ENCODE measurements around the gene HHATL. TPM values are rescaled to one million over a fixed set of nuclear protein-coding genes. Genes with fewer than 3 reads are reported as not detected.

Gene HHATL
- total RNA-seq, 1 experiment from 2014 or later, result not detected

GRCh38 chr3:42655331-42655888, 47.2 kb downstream of the HHATL start:
- Histone ChIP-seq H3K27me3 (replicated peaks; ENCODE audit: control insufficient read depth, insufficient read depth, low read length) (no peaks in the 10 kb centered on the region), H3K4me1 (peaks cover 19% of the 10 kb centered on the region), H3K4me3 (ENCODE audit: low read depth, low read length) (no peak overlapping the region; the same call in 1 of the 2 replicates), H3K36me3 (ENCODE audit: control insufficient read depth, insufficient read depth, low read length) (no peaks in the 10 kb centered on the region; the same call in 1 of the 2 replicates), H3K9me3 (no peaks in the 10 kb centered on the region)
- DNase-seq, result no peak
- CTCF ChIA-PET, result no interaction called here
- Mint-ChIP-seq H3K27ac (ENCODE audit: unreplicated experiment) (no peak overlapping the region), H3K36me3 (ENCODE audit: insufficient read depth, unreplicated experiment) (peaks cover 24% of the 10 kb centered on the region), H3K27me3 (ENCODE audit: insufficient read depth, unreplicated experiment) (no peaks in the 10 kb centered on the region), H3K4me3 (ENCODE audit: unreplicated experiment) (peak overlapping the region; percentile 45), H3K4me1 (ENCODE audit: low read depth, unreplicated experiment) (no peaks in the 10 kb centered on the region), H3K9me3 (ENCODE audit: unreplicated experiment) (no peaks in the 10 kb centered on the region)
- no TSS peak for BruUV-seq (replicated peaks)
- TF ChIP-seq CTCF (IDR thresholded peaks at IDR 0.05; ENCODE audit: insufficient read depth in 1 of 2, low read depth in 1 of 2, low read length in 1 of 2, severe bottlenecking in 1 of 2, unreplicated experiment in 1 of 2), result no peak
- intact Hi-C loops (cut with micrococcal nuclease; ENCODE audit: unreplicated experiment), result no loop called here
- POLR2A ChIA-PET, result no interaction called here

- H3K4me3 Mint-ChIP-seq (ENCODE audit: unreplicated experiment), result peak overlapping the region; percentile 86
- ChIA-PET CTCF (interaction anchor here (0.6 kb wide), 1 partner anchor 21 kb away, joined by 3 read pairs; no protein-coding TSS in a partner anchor), POLR2A (interaction anchor here (1.2 kb wide), 1 partner anchor 64 kb away, joined by 3 read pairs; the partner anchor contains the start of gene SS18L2)
These were observed 48.0 kb downstream of the HHATL start for GRCh38 chr3:42654331-42655201.

More at GRCh38 chr3:42654331-42655201, 48.0 kb downstream of the HHATL start:
- H3K36me3 ChIP-seq (ENCODE audit: control insufficient read depth, insufficient read depth, low read length), result no peaks in the 10 kb centered on the region; the same call in 1 of the 2 replicates
- H3K27me3 Mint-ChIP-seq (ENCODE audit: insufficient read depth, unreplicated experiment), result no peaks in the 10 kb centered on the region
- DNase-seq, result peak; percentile 64 to 74
- no peak overlapping the region for H3K27ac Mint-ChIP-seq (ENCODE audit: unreplicated experiment)
- peaks cover 19% of the 10 kb centered on the region for H3K4me1 ChIP-seq
- no peaks in the 10 kb centered on the region for H3K9me3 Mint-ChIP-seq (ENCODE audit: unreplicated experiment)
- H3K27me3 ChIP-seq (replicated peaks; ENCODE audit: control insufficient read depth, insufficient read depth, low read length), result no peaks in the 10 kb centered on the region
- H3K9me3 ChIP-seq, result no peaks in the 10 kb centered on the region
- H3K4me3 ChIP-seq (ENCODE audit: low read depth, low read length), result peak overlapping the region; percentile 79
- no TSS peak for BruUV-seq (replicated peaks)
- peaks cover 33% of the 10 kb centered on the region for H3K36me3 Mint-ChIP-seq (ENCODE audit: insufficient read depth, unreplicated experiment)
- no peaks in the 10 kb centered on the region for H3K4me1 Mint-ChIP-seq (ENCODE audit: low read depth, unreplicated experiment)
- TF ChIP-seq CTCF (IDR thresholded peaks at IDR 0.05; ENCODE audit: insufficient read depth in 1 of 2, low read depth in 1 of 2, low read length in 1 of 2, severe bottlenecking in 1 of 2, unreplicated experiment in 1 of 2), result peak in 1 of 2 experiments; percentile 34
- intact Hi-C loops (cut with micrococcal nuclease; ENCODE audit: unreplicated experiment), result loop anchor here (5.0 kb wide), 2 partner anchors 52 to 72 kb away; partner anchors contain the start of genes NKTR and SEC22C

Data from Caco-2 (cell line).